Mammary epithelial cell (primary cell): ENCODE data around the gene FGF19.

Experiments
- CTCF ChIP-seq, 2 donors: IDR thresholded peaks in 1 of 2; conservative IDR thresholded peaks in 1 of 2; 2 replicates each; pipeline ENCODE4 v1.5.1; 2011 to 2012; ENCODE audit warnings: inconsistent platforms in 2 of 2, low read length in 2 of 2, mild to moderate bottlenecking in 2 of 2, control low read depth in 1 of 2, low read depth in 1 of 2; ENCODE audit not compliant: insufficient read depth in 1 of 2; ENCODE audit errors: extremely low read depth in 1 of 2
- EZH2 ChIP-seq: IDR thresholded peaks from 2 replicates; pipeline ENCODE4 v1.6.1; 2012; ENCODE audit warnings: low read length, inconsistent platforms, borderline replicate concordance

GRCh38 chr11:69696749-69697468, 6.9 kb downstream of the FGF19 start:
- no peak for TF ChIP-seq CTCF (conservative IDR thresholded peaks at IDR 0.05 in 1 of 2, IDR thresholded peaks at IDR 0.05 in 1 of 2; ENCODE audit: extremely low read depth in 1 of 2, insufficient read depth in 1 of 2, low read depth in 1 of 2, low read length in 2 of 2)
- TF ChIP-seq EZH2: no peak
